Gastrocnemius medialis (tissue), 4 donors: Measurements from ENCODE around the gene LRRC18.

Source experiments
- POLR2A ChIP-seq, 2 donors: fragments of 450-650 bp; IDR thresholded peaks; one replicate each; pipeline ENCODE4 v1.6.1; 2017; ENCODE audit warnings: antibody characterized with exemption in 2 of 2, mild to moderate bottlenecking in 2 of 2, moderate library complexity in 2 of 2
- TF ChIP-seq, protein P1 (sequence below), 5 experiments: fragments of 450-650 bp in 3 of 5; fragments of 200-600 bp in 2 of 5; sonication (generic) in 2 of 5; IDR thresholded peaks in 4 of 5; conservative IDR thresholded peaks in 1 of 5; 1 replicate in 4 of 5; 2 replicates in 1 of 5; pipeline ENCODE4 v1.5.1; 2016 to 2019; ENCODE audit warnings: antibody characterized with exemption in 5 of 5, mild to moderate bottlenecking in 3 of 5, moderate library complexity in 3 of 5

DNA sequence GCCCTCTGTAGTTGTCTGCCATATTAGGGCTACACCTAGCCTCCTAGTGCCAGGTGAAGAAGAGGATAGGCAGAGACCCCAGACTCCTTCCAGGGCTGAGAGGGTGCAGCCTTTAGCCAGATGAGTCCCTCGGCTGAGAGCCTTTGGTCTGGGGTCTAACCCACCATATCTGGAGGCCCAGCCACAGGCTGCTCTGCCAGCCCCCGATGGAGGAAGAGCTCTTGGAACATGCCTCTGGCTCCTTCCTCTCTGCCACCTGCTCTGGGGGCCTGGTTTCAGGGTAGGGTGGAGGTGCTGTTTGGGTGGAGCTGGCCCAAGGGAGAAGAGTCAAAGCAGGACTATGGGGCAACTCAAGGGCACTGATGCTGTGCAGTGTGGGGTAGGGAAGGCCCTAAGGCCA is 1.4 kb downstream of the LRRC18 start:
- TF ChIP-seq, protein P1, sequence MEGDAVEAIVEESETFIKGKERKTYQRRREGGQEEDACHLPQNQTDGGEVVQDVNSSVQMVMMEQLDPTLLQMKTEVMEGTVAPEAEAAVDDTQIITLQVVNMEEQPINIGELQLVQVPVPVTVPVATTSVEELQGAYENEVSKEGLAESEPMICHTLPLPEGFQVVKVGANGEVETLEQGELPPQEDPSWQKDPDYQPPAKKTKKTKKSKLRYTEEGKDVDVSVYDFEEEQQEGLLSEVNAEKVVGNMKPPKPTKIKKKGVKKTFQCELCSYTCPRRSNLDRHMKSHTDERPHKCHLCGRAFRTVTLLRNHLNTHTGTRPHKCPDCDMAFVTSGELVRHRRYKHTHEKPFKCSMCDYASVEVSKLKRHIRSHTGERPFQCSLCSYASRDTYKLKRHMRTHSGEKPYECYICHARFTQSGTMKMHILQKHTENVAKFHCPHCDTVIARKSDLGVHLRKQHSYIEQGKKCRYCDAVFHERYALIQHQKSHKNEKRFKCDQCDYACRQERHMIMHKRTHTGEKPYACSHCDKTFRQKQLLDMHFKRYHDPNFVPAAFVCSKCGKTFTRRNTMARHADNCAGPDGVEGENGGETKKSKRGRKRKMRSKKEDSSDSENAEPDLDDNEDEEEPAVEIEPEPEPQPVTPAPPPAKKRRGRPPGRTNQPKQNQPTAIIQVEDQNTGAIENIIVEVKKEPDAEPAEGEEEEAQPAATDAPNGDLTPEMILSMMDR (IDR thresholded peaks at IDR 0.05 in 4 of 5, conservative IDR thresholded peaks at IDR 0.05 in 1 of 5): no peak
- TF ChIP-seq POLR2A (IDR thresholded peaks at IDR 0.05): no peak
